Neural cell (in vitro differentiated cells): ENCODE measurements around the gene FAM117B.

Source experiments
- EP300 ChIP-seq: fragments of 450-650 bp; conservative IDR thresholded peaks from 2 replicates; pipeline ENCODE4 v1.6.1; 2014; ENCODE audit warnings: antibody characterized with exemption, mild to moderate bottlenecking, moderate library complexity; ENCODE audit not compliant: poor library complexity, severe bottlenecking
- EZH2 ChIP-seq: fragments of 200-600, 300-800 bp; shearing (Covaris generic), sonication (generic); IDR thresholded peaks from 2 replicates; pipeline ENCODE4 v1.6.1; 2014; ENCODE audit warnings: antibody characterized with exemption, low read length, borderline replicate concordance, mild to moderate bottlenecking; ENCODE audit not compliant: insufficient read depth, poor library complexity, severe bottlenecking
- MXI1 ChIP-seq: fragments of 450-650 bp; conservative IDR thresholded peaks from 2 replicates; pipeline ENCODE4 v1.6.1; 2014; ENCODE audit warnings: antibody characterized with exemption, mild to moderate bottlenecking; ENCODE audit not compliant: poor library complexity, severe bottlenecking
- POLR2AphosphoS5 ChIP-seq: IDR thresholded peaks from 2 replicates; pipeline ENCODE4 v1.6.1; 2012
- RAD21 ChIP-seq: fragments of 450-650 bp; conservative IDR thresholded peaks from 2 replicates; pipeline ENCODE4 v1.6.1; 2014; ENCODE audit warnings: antibody characterized with exemption, mild to moderate bottlenecking, moderate library complexity
- REST ChIP-seq: IDR thresholded peaks from 2 replicates; pipeline ENCODE4 v1.6.1; 2012; ENCODE audit warnings: borderline replicate concordance
- SMC3 ChIP-seq: fragments of 450-650 bp; conservative IDR thresholded peaks from 2 replicates; pipeline ENCODE4 v1.6.1; 2014; ENCODE audit warnings: antibody characterized with exemption, mild to moderate bottlenecking, moderate library complexity; ENCODE audit not compliant: poor library complexity
- TAF1 ChIP-seq: IDR thresholded peaks from 2 replicates; pipeline ENCODE4 v1.6.1; 2012; ENCODE audit warnings: low read depth
- TF ChIP-seq, protein P1 (sequence below): fragments of 450-650 bp; IDR thresholded peaks from 2 replicates; pipeline ENCODE4 v1.5.1; 2014; ENCODE audit warnings: antibody characterized with exemption, mild to moderate bottlenecking, moderate library complexity; ENCODE audit not compliant: poor library complexity, severe bottlenecking

DNA sequence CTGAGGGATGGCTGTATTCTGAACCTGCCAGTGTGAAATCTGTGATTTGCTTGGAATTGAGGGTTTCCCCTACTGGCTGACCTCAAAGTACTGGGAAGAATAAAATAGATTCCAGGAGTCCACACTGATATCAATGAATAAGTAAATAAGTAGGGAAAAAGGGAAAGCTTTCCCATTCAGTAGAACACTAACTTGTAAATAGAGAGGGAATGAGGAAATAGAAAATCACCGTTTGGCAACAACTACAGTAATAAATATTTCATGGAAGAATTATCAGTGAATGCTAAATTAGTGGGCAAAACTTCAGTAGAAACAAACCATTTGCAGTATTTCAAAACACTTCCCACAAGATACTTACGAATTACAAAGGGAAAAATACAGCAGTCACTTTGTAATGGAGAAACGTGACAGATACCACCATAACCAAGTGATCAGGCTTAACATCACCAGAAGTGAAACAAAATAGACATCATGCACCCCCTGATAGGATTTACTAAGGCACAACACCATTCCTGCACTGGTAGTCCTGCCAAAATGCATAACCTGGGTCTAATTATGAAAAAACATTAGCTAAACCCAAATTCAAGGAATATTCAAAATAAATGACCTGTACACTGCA is 148.3 kb downstream of the FAM117B start:
- TF ChIP-seq, protein P1, sequence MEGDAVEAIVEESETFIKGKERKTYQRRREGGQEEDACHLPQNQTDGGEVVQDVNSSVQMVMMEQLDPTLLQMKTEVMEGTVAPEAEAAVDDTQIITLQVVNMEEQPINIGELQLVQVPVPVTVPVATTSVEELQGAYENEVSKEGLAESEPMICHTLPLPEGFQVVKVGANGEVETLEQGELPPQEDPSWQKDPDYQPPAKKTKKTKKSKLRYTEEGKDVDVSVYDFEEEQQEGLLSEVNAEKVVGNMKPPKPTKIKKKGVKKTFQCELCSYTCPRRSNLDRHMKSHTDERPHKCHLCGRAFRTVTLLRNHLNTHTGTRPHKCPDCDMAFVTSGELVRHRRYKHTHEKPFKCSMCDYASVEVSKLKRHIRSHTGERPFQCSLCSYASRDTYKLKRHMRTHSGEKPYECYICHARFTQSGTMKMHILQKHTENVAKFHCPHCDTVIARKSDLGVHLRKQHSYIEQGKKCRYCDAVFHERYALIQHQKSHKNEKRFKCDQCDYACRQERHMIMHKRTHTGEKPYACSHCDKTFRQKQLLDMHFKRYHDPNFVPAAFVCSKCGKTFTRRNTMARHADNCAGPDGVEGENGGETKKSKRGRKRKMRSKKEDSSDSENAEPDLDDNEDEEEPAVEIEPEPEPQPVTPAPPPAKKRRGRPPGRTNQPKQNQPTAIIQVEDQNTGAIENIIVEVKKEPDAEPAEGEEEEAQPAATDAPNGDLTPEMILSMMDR = no peak
- TF ChIP-seq POLR2AphosphoS5 (no peak), SMC3 (no peak), EZH2 (no peak), RAD21 (no peak), EP300 (no peak), MXI1 (no peak), REST (no peak), TAF1 (no peak)
